Measurements from ENCODE around the gene MACROD2. TPM values are rescaled to one million over a fixed set of nuclear protein-coding genes. Genes with fewer than 3 reads are reported as not detected.

MACROD2 gene
- total RNA-seq, 1 donor: 1.3 TPM

- no peak for DNase-seq (ENCODE audit: low read depth)
- TF ChIP-seq CTCF (IDR thresholded peaks at IDR 0.05; ENCODE audit: insufficient read depth, low read length): no peak
These were observed 1561.6 kb downstream of the MACROD2 start for GRCh38 chr20:15556869-15557268.

GRCh38 chr20:15561070-15561569 is 1565.8 kb downstream of the MACROD2 start:
- DNase-seq (ENCODE audit: low read depth): no peak
- no peak overlapping the region for H3K4me3 ChIP-seq (ENCODE audit: low read depth, low read length)
- no peak for TF ChIP-seq CTCF (IDR thresholded peaks at IDR 0.05; ENCODE audit: insufficient read depth, low read length)

More at GRCh38 chr20:15556869-15557268, 1561.6 kb downstream of the MACROD2 start:
- H3K4me3 ChIP-seq (ENCODE audit: low read depth, low read length): no peak overlapping the region

- no peak overlapping the region for H3K4me3 ChIP-seq (ENCODE audit: low read depth, low read length)
- no peak for TF ChIP-seq CTCF (IDR thresholded peaks at IDR 0.05; ENCODE audit: insufficient read depth, low read length)
- no peak for DNase-seq (ENCODE audit: low read depth)
These were observed 1566.5 kb downstream of the MACROD2 start for GRCh38 chr20:15561707-15562404.

- no peak overlapping the region for H3K4me3 ChIP-seq (ENCODE audit: low read depth, low read length)
- DNase-seq (ENCODE audit: low read depth): no peak
- TF ChIP-seq CTCF (IDR thresholded peaks at IDR 0.05; ENCODE audit: insufficient read depth, low read length): no peak
These were observed 1568.5 kb downstream of the MACROD2 start for GRCh38 chr20:15563836-15564235.

GRCh38 chr20:15564981-15565380 is 1569.7 kb downstream of the MACROD2 start:
- H3K4me3 ChIP-seq (ENCODE audit: low read depth, low read length): no peak overlapping the region
- TF ChIP-seq CTCF (IDR thresholded peaks at IDR 0.05; ENCODE audit: insufficient read depth, low read length): no peak
- no peak for DNase-seq (ENCODE audit: low read depth)

GRCh38 chr20:15565786-15566185 is 1570.5 kb downstream of the MACROD2 start:
- H3K4me3 ChIP-seq (ENCODE audit: low read depth, low read length): no peak overlapping the region
- no peak for DNase-seq (ENCODE audit: low read depth)
- no peak for TF ChIP-seq CTCF (IDR thresholded peaks at IDR 0.05; ENCODE audit: insufficient read depth, low read length)
